PC-3 (cell line): ENCODE results near the gene KIF25. TPM values are rescaled to one million over a fixed set of nuclear protein-coding genes. Genes with fewer than 3 reads are reported as not detected.

Experiments
- ATAC-seq: fragments of 200-7000 bp; cut with Tn5 transposase; 2 replicates; pipeline ENCODE4 v1.9.1; 2020; ENCODE audit warnings: mild to moderate bottlenecking, moderate library complexity
- BruUV-seq: library from RNA; stranded (reverse); fragments of 400-500 nt; replicated peaks from 2 replicates; lab custom pipeline; 2021; lab: Mats Ljungman, UMichigan
- CTCF ChIA-PET: fragments of 300-600 bp; sonication (Branson Sonifier 250); formaldehyde crosslinking; loops from one replicate; lab custom pipeline; 2022; ENCODE audit warnings: antibody characterized with exemption; lab: Charles Lee
- POLR2A ChIA-PET: fragments of 300-600 bp; sonication (Branson Sonifier 250); formaldehyde crosslinking; loops from one replicate; lab custom pipeline; 2022; ENCODE audit warnings: antibody characterized with exemption; ENCODE audit not compliant: unreplicated experiment; lab: Charles Lee
- DNase-seq: peaks from one replicate; pipeline ENCODE4 v3.0.0-alpha.2; 2015
- H2AFZ ChIP-seq: fragments of 300-600 bp; sonication (generic); 2 replicates; pipeline ENCODE4 v1.6.0; 2016; ENCODE audit warnings: antibody characterized with exemption, low read length
- H3F3A ChIP-seq: fragments of 300-600 bp; sonication (generic); one replicate; pipeline ENCODE4 v1.6.0; 2017; ENCODE audit warnings: antibody characterized with exemption, low read length, control low read depth, mild to moderate bottlenecking; ENCODE audit not compliant: unreplicated experiment
- H3K27ac ChIP-seq: fragments of 300-600 bp; sonication (generic); 2 replicates; pipeline ENCODE4 v1.5.1; 2016; ENCODE audit warnings: mild to moderate bottlenecking, low read length
- H3K27me3 ChIP-seq: fragments of 300-600 bp; sonication (generic); 2 replicates; pipeline ENCODE4 v1.6.1; 2016; ENCODE audit warnings: low read length, mixed read lengths
- H3K36me3 ChIP-seq: fragments of 300-600 bp; sonication (generic); 2 replicates; pipeline ENCODE4 v1.6.1; 2016; ENCODE audit warnings: low read depth, mixed run types, low read length, mixed read lengths
- H3K4me1 ChIP-seq: fragments of 300-600 bp; sonication (generic); 2 replicates; pipeline ENCODE4 v1.5.1; 2016; ENCODE audit warnings: low read length; ENCODE audit not compliant: insufficient read depth
- H3K4me2 ChIP-seq: fragments of 300-600 bp; sonication (generic); 2 replicates; pipeline ENCODE4 v1.6.0; 2016; ENCODE audit warnings: low read length
- H3K4me3 ChIP-seq: fragments of 300-600 bp; sonication (generic); 2 replicates; pipeline ENCODE4 v1.5.1; 2016; ENCODE audit warnings: mild to moderate bottlenecking, low read length, mixed read lengths
- H3K79me2 ChIP-seq: fragments of 300-600 bp; sonication (generic); 2 replicates; pipeline ENCODE4 v1.6.1; 2017; ENCODE audit warnings: low read length, mixed read lengths
- H3K9ac ChIP-seq: fragments of 300-600 bp; sonication (generic); 2 replicates; pipeline ENCODE4 v1.6.0; 2016; ENCODE audit warnings: mild to moderate bottlenecking, low read length
- H3K9me2 ChIP-seq: fragments of 300-600 bp; sonication (generic); replicated peaks from 2 replicates; pipeline ENCODE4 v1.6.1; 2016; ENCODE audit warnings: mixed run types, low read length, mixed read lengths
- H3K9me3 ChIP-seq: fragments of 300-600 bp; sonication (generic); 2 replicates; pipeline ENCODE4 v1.6.1; 2016; ENCODE audit warnings: low read length, mixed read lengths
- H4K20me1 ChIP-seq: fragments of 300-600 bp; sonication (generic); 2 replicates; pipeline ENCODE4 v1.6.1; 2016; ENCODE audit warnings: low read length, mixed read lengths
- CTCF ChIP-seq: fragments of 300-600 bp; sonication (generic); conservative IDR thresholded peaks from 2 replicates; pipeline ENCODE4 v1.5.1; 2017; ENCODE audit warnings: antibody characterized with exemption, low read depth, mild to moderate bottlenecking, low read length
- EZH2 ChIP-seq: fragments of 300-600 bp; sonication (generic); IDR thresholded peaks from one replicate; pipeline ENCODE4 v1.6.1; 2017; ENCODE audit warnings: antibody characterized with exemption, mild to moderate bottlenecking, low read length; ENCODE audit not compliant: unreplicated experiment
- EZH2phosphoT487 ChIP-seq: fragments of 300-600 bp; sonication (generic); IDR thresholded peaks from 2 replicates; pipeline ENCODE4 v1.6.1; 2018; ENCODE audit warnings: mild to moderate bottlenecking, antibody characterized with exemption, low read length, borderline replicate concordance
- intact Hi-C: fragments of 100-400 bp; cut with micrococcal nuclease; formaldehyde crosslinking; loops from 2 replicates; pipeline ENCODE4 v1.9.0; 2023
- total RNA-seq: library from RNA; depleted of rRNA; stranded (reverse); fragments of >200 nt; gene quantifications from 2 replicates; pipeline ENCODE4 v1.2.3, GENCODE V29; 2014

KIF25 gene
- total RNA-seq, 1 experiment from 2014 or later, result not detected

GRCh38 chr6:167977717-167978467, 19.6 kb upstream of the KIF25 start:
- DNase-seq (no peak), ATAC-seq (no peak)
- POLR2A ChIA-PET, result no interaction called here
- TF ChIP-seq CTCF (no peak), EZH2phosphoT487 (no peak), EZH2 (no peak)
- intact Hi-C loops, result no loop called here
- H3K4me2 ChIP-seq, result no peak overlapping the region
- H3K79me2 ChIP-seq, result no peaks in the 10 kb centered on the region
- no peaks in the 10 kb centered on the region for H3K9me3 ChIP-seq
- H4K20me1 ChIP-seq, result no peaks in the 10 kb centered on the region
- H3K27me3 ChIP-seq, result no peaks in the 10 kb centered on the region
- H3K9ac ChIP-seq, result no peak overlapping the region
- H3K36me3 ChIP-seq, result no peaks in the 10 kb centered on the region
- no peaks in the 10 kb centered on the region for H3F3A ChIP-seq
- BruUV-seq, result no TSS peak
- H3K27ac ChIP-seq, result no peak overlapping the region
- CTCF ChIA-PET, result no interaction called here
- H2AFZ ChIP-seq, result no peak overlapping the region
- H3K4me1 ChIP-seq, result peaks cover 10% of the 10 kb centered on the region; the same call in 1 of the 2 replicates
- H3K9me2 ChIP-seq, result no peaks in the 10 kb centered on the region
- H3K4me3 ChIP-seq, result no peak overlapping the region

- Histone ChIP-seq H4K20me1 (no peaks in the 10 kb centered on the region), H3F3A (no peaks in the 10 kb centered on the region), H3K36me3 (no peaks in the 10 kb centered on the region), H3K4me3 (no peak overlapping the region), H3K4me2 (no peak overlapping the region), H3K9me2 (no peaks in the 10 kb centered on the region), H3K9ac (no peak overlapping the region), H3K4me1 (peaks cover 10% of the 10 kb centered on the region; the same call in 1 of the 2 replicates), H2AFZ (no peak overlapping the region), H3K9me3 (no peaks in the 10 kb centered on the region), H3K27ac (no peak overlapping the region), H3K27me3 (no peaks in the 10 kb centered on the region), H3K79me2 (no peaks in the 10 kb centered on the region)
- ATAC-seq, result no peak
- BruUV-seq, result no TSS peak
- TF ChIP-seq EZH2 (no peak), CTCF (no peak), EZH2phosphoT487 (no peak)
- ChIA-PET CTCF (no interaction called here), POLR2A (no interaction called here)
- DNase-seq, result no peak
- intact Hi-C loops, result no loop called here
These were observed 18.9 kb upstream of the KIF25 start for GRCh38 chr6:167978607-167979006.
